ENCODE results near the gene AFM. TPM values are rescaled to one million over a fixed set of nuclear protein-coding genes. Genes with fewer than 3 reads are reported as not detected.

The AFM gene
- total RNA-seq, 1 experiment from 2014 or later: not detected

DNA sequence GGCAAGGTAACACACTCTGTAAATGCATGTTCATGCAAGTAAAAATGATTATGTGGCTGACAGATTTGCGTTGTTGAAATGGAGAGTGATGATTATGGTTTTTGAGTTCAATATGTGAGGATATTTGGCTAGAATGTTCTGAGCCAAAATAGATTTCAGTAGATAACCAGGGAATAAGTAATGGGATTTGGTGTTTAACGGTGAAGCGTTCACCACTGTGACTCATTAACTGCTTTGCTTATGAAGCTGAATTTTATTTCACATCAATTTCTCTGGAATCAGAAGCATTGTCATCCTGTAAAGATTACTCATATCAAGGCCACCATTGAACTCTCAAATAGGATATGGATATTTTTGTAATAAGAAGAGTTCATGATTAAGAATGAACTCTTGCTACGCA lies 33.9 kb upstream of the AFM start:
- no peak for ATAC-seq
- Histone ChIP-seq H3K9ac (ENCODE audit: low read length) (no peak overlapping the region), H3K36me3 (ENCODE audit: control insufficient read depth in 1 of 2, insufficient read depth in 2 of 2, low read length in 2 of 2) (no peaks in the 10 kb centered on the region), H2AFZ (ENCODE audit: low read depth, low read length, poor library complexity, severe bottlenecking) (no peak overlapping the region), H4K20me1 (ENCODE audit: insufficient read depth) (no peaks in the 10 kb centered on the region), H3K4me2 (ENCODE audit: low read length) (no peak overlapping the region), H3K27ac (ENCODE audit: low read depth, low read length) (no peak overlapping the region), H3K9me2 (ENCODE audit: insufficient read depth) (no peaks in the 10 kb centered on the region), H3K4me3 (replicated peaks in 1 of 2; ENCODE audit: low read depth in 1 of 2, low read length in 2 of 2) (no peak overlapping the region), H3K27me3 (ENCODE audit: insufficient read depth, low read length) (no peaks in the 10 kb centered on the region), H3K4me1 (ENCODE audit: control insufficient read depth in 1 of 2, insufficient read depth in 2 of 2, low read length in 2 of 2) (no peaks in the 10 kb centered on the region), H3K79me2 (ENCODE audit: insufficient read depth, low read length) (no peaks in the 10 kb centered on the region), H3K9me3 (ENCODE audit: control insufficient read depth in 1 of 2, insufficient read depth in 1 of 2, low read depth in 1 of 2, low read length in 2 of 2) (no peaks in the 10 kb centered on the region)
- intact Hi-C loops (cut with micrococcal nuclease): loop anchor here (10.0 kb wide), 1 partner anchor 133 kb away; no protein-coding TSS in a partner anchor
- BruUV-seq (replicated peaks): no TSS peak
- no peak for TF ChIP-seq ZFX (IDR thresholded peaks at IDR 0.05)
- TF ChIP-seq CEBPB (IDR thresholded peaks at IDR 0.05; ENCODE audit: low read depth): no peak
- TF ChIP-seq TCF7L2 (IDR thresholded peaks at IDR 0.05; ENCODE audit: borderline replicate concordance, extremely low read depth, insufficient read depth, insufficient read length): no peak
- TF ChIP-seq, protein P1, sequence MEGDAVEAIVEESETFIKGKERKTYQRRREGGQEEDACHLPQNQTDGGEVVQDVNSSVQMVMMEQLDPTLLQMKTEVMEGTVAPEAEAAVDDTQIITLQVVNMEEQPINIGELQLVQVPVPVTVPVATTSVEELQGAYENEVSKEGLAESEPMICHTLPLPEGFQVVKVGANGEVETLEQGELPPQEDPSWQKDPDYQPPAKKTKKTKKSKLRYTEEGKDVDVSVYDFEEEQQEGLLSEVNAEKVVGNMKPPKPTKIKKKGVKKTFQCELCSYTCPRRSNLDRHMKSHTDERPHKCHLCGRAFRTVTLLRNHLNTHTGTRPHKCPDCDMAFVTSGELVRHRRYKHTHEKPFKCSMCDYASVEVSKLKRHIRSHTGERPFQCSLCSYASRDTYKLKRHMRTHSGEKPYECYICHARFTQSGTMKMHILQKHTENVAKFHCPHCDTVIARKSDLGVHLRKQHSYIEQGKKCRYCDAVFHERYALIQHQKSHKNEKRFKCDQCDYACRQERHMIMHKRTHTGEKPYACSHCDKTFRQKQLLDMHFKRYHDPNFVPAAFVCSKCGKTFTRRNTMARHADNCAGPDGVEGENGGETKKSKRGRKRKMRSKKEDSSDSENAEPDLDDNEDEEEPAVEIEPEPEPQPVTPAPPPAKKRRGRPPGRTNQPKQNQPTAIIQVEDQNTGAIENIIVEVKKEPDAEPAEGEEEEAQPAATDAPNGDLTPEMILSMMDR (IDR thresholded peaks at IDR 0.05 in 2 of 3, conservative IDR thresholded peaks at IDR 0.05 in 1 of 3; ENCODE audit: borderline replicate concordance in 1 of 3, insufficient read depth in 1 of 3, low read depth in 2 of 3, low read length in 2 of 3): no peak
- TF ChIP-seq EZH2 (IDR thresholded peaks at IDR 0.05): no peak
- no peak for TF ChIP-seq ELF1 (IDR thresholded peaks at IDR 0.05; ENCODE audit: borderline replicate concordance, low read depth)
- no peak for TF ChIP-seq SRF (IDR thresholded peaks at IDR 0.05; ENCODE audit: low read depth)
- no peak for TF ChIP-seq RAD21 (IDR thresholded peaks at IDR 0.05; ENCODE audit: low read depth)
- no peak for TF ChIP-seq JUND (IDR thresholded peaks at IDR 0.05)
- TF ChIP-seq CBX3 (IDR thresholded peaks at IDR 0.05; ENCODE audit: low read depth): no peak
- TF ChIP-seq EGR1 (IDR thresholded peaks at IDR 0.05; ENCODE audit: low read depth): no peak
- TF ChIP-seq POLR2A (IDR thresholded peaks at IDR 0.05; ENCODE audit: borderline replicate concordance, extremely low read depth, insufficient read depth, insufficient read length): no peak
- TF ChIP-seq POLR2AphosphoS5 (IDR thresholded peaks at IDR 0.05; ENCODE audit: low read depth, low read length): no peak
- no peak for TF ChIP-seq SP1 (IDR thresholded peaks at IDR 0.05; ENCODE audit: low read depth)
- ChIA-PET POLR2A (no interaction called here), RAD21 (ENCODE audit: low non-redundant PET in 1 of 2, low total read pairs in 2 of 2, uncharacterized antibody in 2 of 2, unreplicated experiment in 2 of 2) (no interaction called here), CTCF (no interaction called here)
- DNase-seq (ENCODE audit: low read depth, low spot score): no peak

All from HCT116 (cell line).